ENCODE measurements around the gene MTERF4. TPM values are rescaled to one million over a fixed set of nuclear protein-coding genes. Genes with fewer than 3 reads are reported as not detected.

Gene MTERF4
- total and polyA plus RNA-seq, 2 of the 8 experiments (the other 6 are each of a cell fraction or from before 2014, with no cell fraction given) = 25.9 to 28.5 TPM

- Histone ChIP-seq H3K4ac (replicated peaks; ENCODE audit: insufficient read length, low read depth, low read length) (peak within 1 kb of the TSS; percentile 23), H3K27ac (ENCODE audit: low read depth, low read length) (no peak within 1 kb of the TSS; the same call in 1 of the 2 replicates)
- POLR2A ChIA-PET (ENCODE audit: partially characterized antibody) = interaction anchor here (0.8 to 2.2 kb wide), 11 partner anchors 13 to 487 kb away, joined by 3 to 10 read pairs (median 3); partner anchors contain the start of genes ATG4B, MTERF4 and THAP4
- TF ChIP-seq SP1 (IDR thresholded peaks at IDR 0.05; ENCODE audit: low read depth, low read length) (peak; percentile 66; the same call in 1 of the 2 replicates), EZH2 (IDR thresholded peaks at IDR 0.05; ENCODE audit: low read depth, low read length, severe bottlenecking) (no peak), YY1 (IDR thresholded peaks at IDR 0.05; ENCODE audit: low read depth, low read length) (peak; percentile 97), SP2 (IDR thresholded peaks at IDR 0.05; ENCODE audit: low read length) (no peak), ATF2 (IDR thresholded peaks at IDR 0.05; ENCODE audit: low read length) (no peak), BRCA1 (IDR thresholded peaks at IDR 0.05; ENCODE audit: low read depth, low read length) (no peak), EGR1 (IDR thresholded peaks at IDR 0.05; ENCODE audit: borderline replicate concordance, low read depth, low read length) (no peak), KDM1A (IDR thresholded peaks at IDR 0.05; ENCODE audit: borderline replicate concordance, low read length) (peak; percentile 98), NRF1 (IDR thresholded peaks at IDR 0.05; ENCODE audit: low read depth, low read length) (peak; percentile 74), SIRT6 (IDR thresholded peaks at IDR 0.05; ENCODE audit: low read length) (no peak)
These were observed 48.0 kb upstream of the MTERF4 start, which contains the start of gene PPP1R7 for GRCh38 chr2:241149925-241150659. Gene PPP1R7 (plus strand): TSS chr2:241150467. CDS start chr2:241150496, 29 bp downstream.

More at GRCh38 chr2:241149925-241150659, 48.0 kb upstream of the MTERF4 start, which contains the start of gene PPP1R7:
- DNase-seq (ENCODE audit: low read depth in 1 of 2, low spot score in 2 of 2) = peak; percentile 87 to 88
- no peaks in the 10 kb centered on the region for H3K9me3 ChIP-seq (ENCODE audit: insufficient read depth in 2 of 2, low read depth in 1 of 2, low read length in 1 of 2)
- no peak within 1 kb of the TSS for H4K91ac ChIP-seq (replicated peaks; ENCODE audit: insufficient read length, low read length)
- H3K79me2 ChIP-seq (ENCODE audit: control insufficient read depth in 1 of 2, insufficient read depth in 2 of 2, low read length in 2 of 2) = peaks cover 0 to 32% of the 10 kb centered on the region in 2 experiments; a peak in 2 of 4 replicates
- H2BK12ac ChIP-seq (ENCODE audit: low read depth, low read length) = peak within 1 kb of the TSS; percentile 60; the same call in 1 of the 2 replicates
- no peak within 1 kb of the TSS for H2BK15ac ChIP-seq (ENCODE audit: low read length)
- no peak within 1 kb of the TSS for H2AK5ac ChIP-seq (ENCODE audit: low read depth, low read length)
- H2BK120ac ChIP-seq (replicated peaks; ENCODE audit: low read depth, low read length) = no peak within 1 kb of the TSS
- WGBS, 2 experiments (ENCODE audit: extremely low coverage in 1 of 2, insufficient coverage in 1 of 2, insufficient read length in 1 of 2, insufficient replicate concordance in 2 of 2, low coverage in 1 of 2, low lambda C conversion rate in 2 of 2, missing lambda C conversion rate in 1 of 2) = 1% methylated on average over 61 of the region's 73 CpGs; no CpG with 5 or more reads in 1 of the 2 experiments
- H4K20me1 ChIP-seq (replicated peaks in 1 of 2; ENCODE audit: control insufficient read depth in 1 of 2, insufficient read depth in 2 of 2, low read length in 2 of 2) = peaks cover 1 to 11% of the 10 kb centered on the region in 2 experiments
- CTCF ChIA-PET (ENCODE audit: partially characterized antibody) = interaction anchor here (0.8 to 3.2 kb wide), 6 partner anchors 8 to 316 kb away, joined by 3 to 15 read pairs (median 4); no protein-coding TSS in a partner anchor
- H3K79me1 ChIP-seq (ENCODE audit: low read depth, low read length) = peaks cover 6% of the 10 kb centered on the region
- H4K5ac ChIP-seq (ENCODE audit: insufficient read length, low read depth, low read length) = peak within 1 kb of the TSS; percentile 10
- peak within 1 kb of the TSS; percentile 77; the same call in 1 of the 2 replicates for H2AFZ ChIP-seq (ENCODE audit: low read length)
- H2BK20ac ChIP-seq (ENCODE audit: low read length) = no peak within 1 kb of the TSS
- H3K14ac ChIP-seq (ENCODE audit: insufficient read length) = no peak within 1 kb of the TSS
- FAIRE-seq = no peak
- peaks cover 6% of the 10 kb centered on the region; the same call in 1 of the 2 replicates for H3K23me2 ChIP-seq (ENCODE audit: low read depth, low read length)
- peak within 1 kb of the TSS; percentile 71 to 83 (median 79) for H3K4me3 ChIP-seq (ENCODE audit: extremely low read depth in 1 of 4, insufficient read depth in 2 of 4, low read depth in 3 of 4, low read length in 4 of 4)
- H3K23ac ChIP-seq (ENCODE audit: insufficient read length) = no peak within 1 kb of the TSS
- H2BK5ac ChIP-seq (ENCODE audit: low read depth, low read length) = no peak within 1 kb of the TSS
- peaks cover 0 to 11% (median 7%) of the 10 kb centered on the region in 4 experiments; a peak in 6 of 7 replicates for H3K4me1 ChIP-seq (replicated peaks in 1 of 4; ENCODE audit: control insufficient read depth in 3 of 4, insufficient read depth in 4 of 4, low read length in 3 of 4)
- H4K8ac ChIP-seq (ENCODE audit: extremely low read depth, insufficient read depth, low read length) = peak within 1 kb of the TSS; percentile 92; the same call in 1 of the 2 replicates
- no peak within 1 kb of the TSS for H3K56ac ChIP-seq (replicated peaks; ENCODE audit: insufficient read length, low read depth, low read length)
- H3K27me3 ChIP-seq (replicated peaks in 1 of 4; ENCODE audit: control insufficient read depth in 3 of 4, extremely low read depth in 1 of 4, insufficient read depth in 3 of 4, low read length in 3 of 4) = 0 out of 7 replicates have a peak, but pooled peaks cover 0 to 3% (median 2%) of the 10 kb centered on the region in 4 experiments
- H3K9ac ChIP-seq (replicated peaks in 1 of 4; ENCODE audit: extremely low read depth in 1 of 4, low read depth in 3 of 4, low read length in 3 of 4) = peak within 1 kb of the TSS; percentile 59 to 76 (median 64)
- peak within 1 kb of the TSS; percentile 71 to 98 for H3K4me2 ChIP-seq (ENCODE audit: insufficient read depth in 1 of 2, low read depth in 2 of 2, low read length in 2 of 2)
- peaks cover 0 to 2% (median 0%) of the 10 kb centered on the region in 4 experiments; a peak in 1 of 8 replicates for H3K36me3 ChIP-seq (ENCODE audit: control insufficient read depth in 2 of 4, insufficient read depth in 4 of 4, low read length in 3 of 4)
- H3K18ac ChIP-seq (ENCODE audit: extremely low read depth, low read length) = no peak within 1 kb of the TSS

Measured in H1 (cell line).